Measurements from ENCODE around the gene HYI.

DNA sequence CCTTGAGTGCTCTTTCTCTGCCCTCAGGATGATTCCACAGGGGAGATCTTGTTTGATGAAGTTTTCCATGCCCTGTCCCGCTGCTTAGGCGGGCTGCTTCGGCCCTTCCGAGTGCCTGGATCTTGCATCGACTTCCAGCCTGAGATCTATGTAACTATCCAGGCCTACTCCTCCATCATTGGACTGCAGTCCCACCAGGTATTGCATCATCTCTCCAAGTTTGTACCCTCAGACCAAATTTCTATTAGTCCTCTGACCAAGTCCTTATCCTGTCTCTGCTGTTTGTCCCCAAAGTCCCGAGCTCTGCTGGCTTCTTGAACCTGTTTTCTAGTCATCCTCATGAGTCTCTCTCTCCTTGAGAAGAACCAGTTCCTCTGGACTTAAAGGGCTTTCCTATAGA is 49.4 kb downstream of the HYI start:
- TF ChIP-seq, protein P1, sequence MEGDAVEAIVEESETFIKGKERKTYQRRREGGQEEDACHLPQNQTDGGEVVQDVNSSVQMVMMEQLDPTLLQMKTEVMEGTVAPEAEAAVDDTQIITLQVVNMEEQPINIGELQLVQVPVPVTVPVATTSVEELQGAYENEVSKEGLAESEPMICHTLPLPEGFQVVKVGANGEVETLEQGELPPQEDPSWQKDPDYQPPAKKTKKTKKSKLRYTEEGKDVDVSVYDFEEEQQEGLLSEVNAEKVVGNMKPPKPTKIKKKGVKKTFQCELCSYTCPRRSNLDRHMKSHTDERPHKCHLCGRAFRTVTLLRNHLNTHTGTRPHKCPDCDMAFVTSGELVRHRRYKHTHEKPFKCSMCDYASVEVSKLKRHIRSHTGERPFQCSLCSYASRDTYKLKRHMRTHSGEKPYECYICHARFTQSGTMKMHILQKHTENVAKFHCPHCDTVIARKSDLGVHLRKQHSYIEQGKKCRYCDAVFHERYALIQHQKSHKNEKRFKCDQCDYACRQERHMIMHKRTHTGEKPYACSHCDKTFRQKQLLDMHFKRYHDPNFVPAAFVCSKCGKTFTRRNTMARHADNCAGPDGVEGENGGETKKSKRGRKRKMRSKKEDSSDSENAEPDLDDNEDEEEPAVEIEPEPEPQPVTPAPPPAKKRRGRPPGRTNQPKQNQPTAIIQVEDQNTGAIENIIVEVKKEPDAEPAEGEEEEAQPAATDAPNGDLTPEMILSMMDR (IDR thresholded peaks at IDR 0.05) = no peak
- TF ChIP-seq POLR2A (IDR thresholded peaks at IDR 0.05) = no peak
- TF ChIP-seq POLR2AphosphoS5 (IDR thresholded peaks at IDR 0.05) = no peak
- no peak for TF ChIP-seq EP300 (IDR thresholded peaks at IDR 0.05)
